Hippocampal formation (tissue), 2 donors: ENCODE data around the gene ATP6V1B1.

Experiments used
- DNase-seq, 2 donors: peaks; one replicate each; lab custom pipeline; 2025; lab: John Stamatoyannopoulos, UW

Gene ATP6V1B1

GRCh38 chr2:70935468-70936164 lies at the start of gene ATP6V1B1:
ATP6V1B1 (plus strand) TSS chr2:70935900; CDS start chr2:70935955, 55 bp downstream.
- DNase-seq: no peak

DNA sequence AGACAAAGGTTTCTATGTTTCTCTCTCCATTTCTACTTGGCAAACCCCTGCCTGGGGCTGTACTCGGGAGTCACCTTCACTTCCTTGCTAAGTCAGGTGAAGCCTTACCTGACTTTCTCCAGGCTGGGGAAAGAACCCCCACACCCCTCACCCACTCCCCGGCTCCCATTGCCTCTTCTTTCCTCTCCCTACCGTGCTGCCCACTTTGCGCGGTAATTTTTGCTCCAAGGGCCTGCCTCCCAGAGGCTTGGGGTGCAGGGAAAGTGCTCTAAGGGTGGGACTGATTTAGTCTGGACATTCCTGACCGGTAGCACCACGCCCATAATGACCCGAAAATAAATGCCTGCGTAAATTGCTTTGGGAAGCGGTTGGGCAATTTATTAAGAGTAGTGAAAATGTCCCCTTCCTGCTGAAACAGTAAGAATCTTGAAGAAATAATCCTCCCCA lies 49.1 kb upstream of the ATP6V1B1 start:
- no peak for DNase-seq

DNA sequence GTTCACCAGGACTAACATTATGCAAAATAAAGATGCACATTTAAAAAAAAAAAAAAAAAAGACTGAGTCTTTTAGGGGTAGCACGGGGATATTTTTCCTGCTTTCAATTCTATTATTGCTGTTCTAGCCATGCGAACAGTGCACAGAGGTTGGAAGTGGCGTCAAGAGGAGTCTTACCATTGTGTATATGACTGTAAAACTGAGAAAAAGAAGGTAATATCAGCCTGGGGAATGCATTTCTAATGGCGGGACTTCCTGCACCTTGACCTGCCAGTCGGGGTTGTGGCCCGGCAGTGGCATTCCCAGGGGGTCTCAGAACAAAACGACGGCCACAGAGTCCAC lies 48.5 kb upstream of the ATP6V1B1 start:
- DNase-seq: no peak

- no peak for DNase-seq
Observed at GRCh38 chr2:70887550-70888246, 48.0 kb upstream of the ATP6V1B1 start.

DNA sequence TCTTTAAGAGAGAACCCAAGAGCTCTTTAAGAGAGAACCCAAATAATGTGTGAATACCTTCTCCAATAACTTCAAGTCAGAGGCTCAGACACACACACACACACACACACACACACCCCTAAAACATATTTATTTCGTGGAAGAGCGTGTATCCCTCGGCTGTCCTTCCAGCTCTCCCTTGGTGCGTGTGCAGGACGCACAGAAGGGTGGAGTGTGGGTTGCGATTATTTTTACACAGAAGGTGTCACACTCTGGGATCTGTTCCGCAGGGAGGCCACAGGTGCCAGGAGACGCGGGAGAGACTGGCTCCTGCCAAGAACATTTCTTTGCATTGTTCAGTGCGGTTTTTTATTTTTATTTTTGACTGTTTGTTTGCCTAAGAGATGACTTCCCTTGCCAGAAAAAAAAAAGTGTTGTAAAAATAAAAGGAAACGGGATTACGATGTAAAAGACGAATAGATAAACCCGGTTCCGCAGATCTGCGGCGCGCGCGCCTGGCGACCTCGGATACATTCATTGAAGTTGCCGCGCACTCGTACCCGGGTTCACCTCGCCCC lies 47.3 kb upstream of the ATP6V1B1 start:
- no peak for DNase-seq

GRCh38 chr2:70888923-70889715 lies 46.6 kb upstream of the ATP6V1B1 start:
- no peak for DNase-seq

- no peak for DNase-seq
Observed at GRCh38 chr2:70889716-70890037, 46.0 kb upstream of the ATP6V1B1 start.

DNA sequence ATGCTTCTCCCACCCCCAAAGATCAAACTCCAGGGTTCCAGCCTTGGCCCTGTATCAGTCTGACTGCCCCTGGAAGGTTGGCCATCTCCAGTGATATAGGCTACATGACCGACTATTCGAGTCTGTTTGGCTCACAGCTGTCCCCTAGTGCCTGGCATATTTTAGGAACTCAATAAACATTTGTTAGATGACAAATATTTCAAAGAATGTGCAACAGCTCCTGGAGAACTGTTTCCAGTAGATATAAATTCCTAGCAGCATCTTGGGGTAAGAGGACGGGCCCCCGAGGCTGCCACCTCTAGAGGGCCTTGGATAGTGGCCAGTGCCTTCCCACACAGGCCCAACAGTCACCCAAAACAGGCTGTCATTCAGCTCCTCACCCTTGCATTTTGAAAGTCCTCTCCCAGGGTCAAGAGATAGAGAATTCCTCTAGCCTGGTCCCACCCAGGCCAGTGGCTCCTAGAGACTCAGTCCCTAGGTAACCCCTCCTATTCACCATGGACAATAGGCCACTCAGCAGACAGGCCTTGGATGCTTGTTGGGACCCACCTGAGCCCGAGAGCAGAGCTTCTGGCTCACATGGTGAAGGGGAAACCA lies 45.1 kb upstream of the ATP6V1B1 start:
- DNase-seq: no peak

DNA sequence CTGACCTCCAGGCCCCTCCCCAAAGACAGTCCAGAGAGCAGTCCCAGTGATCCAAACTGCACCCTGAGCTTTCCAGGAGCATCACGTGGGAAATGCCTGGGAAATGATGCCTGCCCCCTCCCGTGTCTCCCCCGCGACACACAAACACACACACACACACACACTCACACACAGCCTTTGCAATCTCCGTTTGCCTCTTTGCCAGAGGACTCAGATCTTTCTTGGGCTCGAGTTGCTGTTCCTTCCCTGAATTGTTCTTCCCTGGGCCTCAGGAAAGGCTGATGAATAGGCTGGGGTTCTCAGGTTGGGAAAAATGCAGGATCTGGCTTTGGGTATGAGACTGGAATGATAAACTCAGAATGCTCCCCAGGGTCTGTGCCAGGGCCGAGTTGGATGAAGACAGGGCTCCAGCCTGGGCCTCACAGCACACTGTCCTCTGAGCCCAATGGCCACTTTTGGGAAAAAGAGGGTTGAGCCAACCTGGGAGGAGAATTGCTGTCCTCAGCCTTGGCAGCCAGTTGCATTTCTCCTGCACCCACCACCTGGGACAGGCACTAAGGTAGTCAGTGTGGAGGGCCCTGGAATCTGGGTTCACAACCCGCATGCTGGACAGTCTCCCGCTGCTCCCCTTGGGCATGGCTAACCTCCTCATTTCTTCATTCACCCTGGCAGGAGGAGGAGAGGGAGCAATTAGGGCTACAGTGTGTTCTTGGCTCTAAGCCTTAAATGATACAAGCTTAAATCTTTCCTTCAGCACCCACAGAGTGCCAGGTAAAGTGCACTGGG lies 43.9 kb upstream of the ATP6V1B1 start:
- DNase-seq: no peak

- no peak for DNase-seq
Observed at GRCh38 chr2:70892750-70893149, 43.0 kb upstream of the ATP6V1B1 start.

- no peak for DNase-seq
Observed at GRCh38 chr2:70893186-70893585, 42.5 kb upstream of the ATP6V1B1 start.

DNA sequence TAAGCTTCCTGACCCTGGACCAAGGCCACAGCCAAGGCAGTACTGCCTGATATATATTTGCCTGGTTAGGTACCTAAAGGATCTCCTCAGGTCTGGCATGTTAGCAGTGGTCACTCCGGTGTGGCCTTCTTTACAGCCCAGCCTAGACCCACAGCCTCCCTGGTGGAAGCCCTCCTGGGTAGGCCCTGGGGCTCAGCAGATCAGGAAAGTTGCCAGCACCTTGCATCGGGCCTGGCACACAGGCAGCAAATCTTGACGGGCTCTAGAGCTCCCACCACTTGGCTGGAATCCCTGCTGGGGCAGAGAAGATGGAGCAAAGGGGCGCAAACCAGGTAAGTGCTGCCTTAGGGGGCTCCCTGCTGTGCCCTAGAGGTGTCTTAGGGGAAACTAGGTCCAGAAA lies 40.9 kb upstream of the ATP6V1B1 start:
- DNase-seq: no peak

DNA sequence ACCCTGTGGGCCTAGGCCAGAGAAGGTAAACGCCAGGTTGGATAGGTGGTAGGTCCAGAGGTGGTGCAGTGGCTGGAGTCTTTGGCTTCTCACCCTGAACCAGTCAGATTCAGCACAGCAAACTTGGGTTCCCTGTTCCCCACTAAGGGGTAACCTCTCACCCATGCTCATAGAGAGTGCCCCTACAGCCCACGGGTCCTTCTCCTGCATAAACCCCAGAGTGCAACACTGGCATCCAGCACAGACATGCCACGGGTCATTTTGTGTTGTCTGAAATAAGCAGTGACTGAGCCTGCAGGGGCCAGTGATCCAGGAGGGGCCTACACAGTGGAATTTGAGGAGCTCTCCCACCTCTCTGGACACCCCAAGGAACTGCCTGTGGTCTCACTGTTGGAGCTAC lies 40.5 kb upstream of the ATP6V1B1 start:
- DNase-seq: no peak

DNA sequence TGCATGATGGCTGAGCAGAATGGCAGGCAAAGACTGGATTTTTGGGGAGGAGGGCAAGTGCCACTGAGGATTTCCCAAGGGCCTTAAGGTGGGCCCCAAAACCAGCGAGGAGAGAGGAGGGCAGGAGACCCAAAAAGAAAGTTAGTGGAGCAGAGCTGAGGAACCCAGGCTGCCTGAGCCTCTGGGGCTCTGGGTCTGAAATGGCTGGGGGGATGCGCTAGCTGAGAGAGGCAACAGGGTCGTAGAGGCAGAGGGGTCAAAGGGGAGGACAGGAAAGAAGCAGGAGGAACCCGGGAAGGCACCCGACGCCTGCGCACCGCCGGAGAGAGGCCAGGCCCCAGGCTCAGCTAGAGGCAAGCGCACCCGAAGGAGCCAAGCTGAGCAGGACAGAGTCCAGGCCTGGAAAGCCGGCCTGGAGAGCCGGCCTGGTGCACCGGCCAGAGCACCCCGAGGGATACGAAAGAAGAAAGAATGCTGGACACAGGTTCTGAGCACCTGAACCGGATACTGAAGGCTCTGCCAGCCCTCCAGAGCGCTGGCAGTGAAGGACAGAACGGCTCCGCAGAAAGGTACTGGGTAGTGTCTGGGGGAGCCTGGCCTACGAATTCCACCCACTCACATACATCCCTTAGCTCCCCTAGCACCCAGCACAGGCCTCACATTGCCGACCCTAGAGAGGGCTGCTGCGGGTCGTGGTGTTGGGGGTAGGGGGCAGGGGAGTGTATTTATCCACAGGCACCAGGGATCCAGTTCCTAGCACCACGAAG lies 39.5 kb upstream of the ATP6V1B1 start:
- DNase-seq: no peak

GRCh38 chr2:70896765-70897202 lies 38.9 kb upstream of the ATP6V1B1 start:
- DNase-seq: no peak

DNA sequence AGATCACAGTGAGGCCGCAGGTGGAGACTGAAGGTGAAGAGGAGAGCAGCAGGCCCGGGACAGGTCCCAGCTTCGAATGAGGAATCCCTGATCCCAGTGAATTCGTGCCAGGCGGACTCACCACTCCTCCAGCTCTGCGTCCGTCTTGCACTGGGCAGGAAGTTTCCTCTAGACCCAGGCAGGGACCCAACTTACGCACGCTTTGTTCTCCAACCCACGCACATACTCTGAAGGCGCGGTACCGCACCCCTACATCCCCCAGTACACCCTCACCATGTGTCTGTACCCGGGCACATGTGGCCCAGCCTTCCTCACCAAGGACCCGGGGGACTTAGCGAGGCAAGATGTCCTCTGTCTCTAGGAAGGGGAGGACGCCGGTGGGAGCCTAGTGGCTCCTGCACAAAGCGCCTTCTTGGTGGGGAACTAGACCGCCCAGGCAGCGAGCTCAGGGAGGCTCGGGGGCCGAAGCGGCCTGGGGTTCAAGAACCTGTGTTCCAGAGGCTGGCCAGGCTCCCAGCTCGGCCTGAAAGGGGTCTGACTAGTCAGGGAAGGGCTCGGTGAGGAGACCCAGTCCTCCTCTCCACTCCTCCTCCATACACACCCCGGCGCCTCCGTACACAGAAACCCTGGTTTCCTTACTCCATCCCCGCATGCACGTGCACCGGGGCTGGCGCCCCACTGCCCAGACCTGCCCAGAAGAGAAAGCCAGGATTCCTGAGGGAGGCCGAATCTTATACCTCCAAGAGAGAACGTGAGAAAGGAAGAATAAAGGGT lies 38.3 kb upstream of the ATP6V1B1 start:
- DNase-seq: no peak

- no peak for DNase-seq
Observed at GRCh38 chr2:70897977-70898226, 37.8 kb upstream of the ATP6V1B1 start.

GRCh38 chr2:70898363-70899240 lies 37.1 kb upstream of the ATP6V1B1 start:
- no peak for DNase-seq
